ENCODE results near the gene FMO5. TPM values are rescaled to one million over a fixed set of nuclear protein-coding genes. Genes with fewer than 3 reads are reported as not detected.

The FMO5 gene
- polyA plus RNA-seq, 1 donor (not counting 4 experiments of a cell fraction or from before 2014, with no cell fraction given) = 0.31 TPM

DNA sequence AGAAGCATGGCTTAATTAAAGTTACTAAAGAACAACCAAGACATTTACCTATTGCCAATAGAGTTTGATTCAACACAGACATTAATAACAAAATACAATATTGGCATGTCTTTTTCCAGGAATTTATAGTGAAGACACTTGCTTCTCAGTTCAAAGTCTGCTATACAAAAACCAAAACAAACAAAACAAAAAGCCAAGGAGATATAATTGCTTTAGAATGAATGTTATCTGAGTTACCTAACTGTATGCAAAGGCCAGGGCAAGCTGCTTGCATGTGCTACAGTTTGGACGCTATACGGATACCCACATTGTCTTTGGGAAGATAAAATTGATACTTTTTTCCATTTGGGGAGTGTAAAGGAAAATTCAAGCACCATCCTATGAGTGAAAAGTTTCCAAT is 13.6 kb downstream of the FMO5 start:
- Histone ChIP-seq H3K79me2 (ENCODE audit: control insufficient read depth, insufficient read depth, low read length) (no peaks in the 10 kb centered on the region), H3K27ac (ENCODE audit: control insufficient read depth, insufficient read depth, low read length) (no peak overlapping the region), H3K27me3 (ENCODE audit: control insufficient read depth, extremely low read depth, insufficient read depth, low read length) (no peaks in the 10 kb centered on the region), H3K4me1 (ENCODE audit: control insufficient read depth, extremely low read depth, insufficient read depth, low read length) (no peaks in the 10 kb centered on the region), H3K9me1 (ENCODE audit: control insufficient read depth, extremely low read depth, insufficient read depth, low read length) (no peaks in the 10 kb centered on the region), H3K36me3 (ENCODE audit: control insufficient read depth in 2 of 2, extremely low read depth in 1 of 2, insufficient read depth in 2 of 2, low read length in 2 of 2) (no peaks in the 10 kb centered on the region), H3K4me3 (ENCODE audit: control insufficient read depth in 2 of 3, extremely low read depth in 1 of 3, insufficient read depth in 2 of 3, low read depth in 1 of 3, low read length in 3 of 3) (no peak overlapping the region), H4K20me1 (ENCODE audit: control insufficient read depth, extremely low read depth, insufficient read depth, low read length) (no peaks in the 10 kb centered on the region), H3K9me3 (ENCODE audit: control insufficient read depth, low read depth, low read length) (no peaks in the 10 kb centered on the region), H3K4me2 (ENCODE audit: control insufficient read depth, extremely low read depth, insufficient read depth, low read depth, low read length) (no peak overlapping the region), H2AFZ (ENCODE audit: control insufficient read depth, low read length) (no peak overlapping the region), H3K9ac (ENCODE audit: control insufficient read depth, extremely low read depth, insufficient read depth, low read length) (no peak overlapping the region)
- FAIRE-seq (no peak), DNase-seq (ENCODE audit: low read depth, low spot score) (no peak)
- dilution Hi-C loops (cut with MboI; ENCODE audit: extremely low pct_ligation_motif_present, low sequenced_read_pairs) = no loop called here
- TF ChIP-seq EZH2 (IDR thresholded peaks at IDR 0.05; ENCODE audit: low read length) = no peak
- TF ChIP-seq, protein P1, sequence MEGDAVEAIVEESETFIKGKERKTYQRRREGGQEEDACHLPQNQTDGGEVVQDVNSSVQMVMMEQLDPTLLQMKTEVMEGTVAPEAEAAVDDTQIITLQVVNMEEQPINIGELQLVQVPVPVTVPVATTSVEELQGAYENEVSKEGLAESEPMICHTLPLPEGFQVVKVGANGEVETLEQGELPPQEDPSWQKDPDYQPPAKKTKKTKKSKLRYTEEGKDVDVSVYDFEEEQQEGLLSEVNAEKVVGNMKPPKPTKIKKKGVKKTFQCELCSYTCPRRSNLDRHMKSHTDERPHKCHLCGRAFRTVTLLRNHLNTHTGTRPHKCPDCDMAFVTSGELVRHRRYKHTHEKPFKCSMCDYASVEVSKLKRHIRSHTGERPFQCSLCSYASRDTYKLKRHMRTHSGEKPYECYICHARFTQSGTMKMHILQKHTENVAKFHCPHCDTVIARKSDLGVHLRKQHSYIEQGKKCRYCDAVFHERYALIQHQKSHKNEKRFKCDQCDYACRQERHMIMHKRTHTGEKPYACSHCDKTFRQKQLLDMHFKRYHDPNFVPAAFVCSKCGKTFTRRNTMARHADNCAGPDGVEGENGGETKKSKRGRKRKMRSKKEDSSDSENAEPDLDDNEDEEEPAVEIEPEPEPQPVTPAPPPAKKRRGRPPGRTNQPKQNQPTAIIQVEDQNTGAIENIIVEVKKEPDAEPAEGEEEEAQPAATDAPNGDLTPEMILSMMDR (optimal IDR thresholded peaks at IDR 0.05 in 1 of 3, IDR thresholded peaks at IDR 0.05 in 1 of 3, conservative IDR thresholded peaks at IDR 0.05 in 1 of 3; ENCODE audit: extremely low read depth in 1 of 3, insufficient read depth in 2 of 3, low read length in 3 of 3) = no peak

- H3K9me3 ChIP-seq (ENCODE audit: control insufficient read depth, low read depth, low read length) = no peaks in the 10 kb centered on the region
- no peak overlapping the region for H3K4me3 ChIP-seq (ENCODE audit: control insufficient read depth in 2 of 3, extremely low read depth in 1 of 3, insufficient read depth in 2 of 3, low read depth in 1 of 3, low read length in 3 of 3)
- no peaks in the 10 kb centered on the region for H3K36me3 ChIP-seq (ENCODE audit: control insufficient read depth in 2 of 2, extremely low read depth in 1 of 2, insufficient read depth in 2 of 2, low read length in 2 of 2)
- no peak for TF ChIP-seq EZH2 (IDR thresholded peaks at IDR 0.05; ENCODE audit: low read length)
- TF ChIP-seq, protein P1 (optimal IDR thresholded peaks at IDR 0.05 in 1 of 3, IDR thresholded peaks at IDR 0.05 in 1 of 3, conservative IDR thresholded peaks at IDR 0.05 in 1 of 3; ENCODE audit: extremely low read depth in 1 of 3, insufficient read depth in 2 of 3, low read length in 3 of 3) = no peak
- DNase-seq (ENCODE audit: low read depth, low spot score) = no peak
- no peak overlapping the region for H3K9ac ChIP-seq (ENCODE audit: control insufficient read depth, extremely low read depth, insufficient read depth, low read length)
- dilution Hi-C loops (cut with MboI; ENCODE audit: extremely low pct_ligation_motif_present, low sequenced_read_pairs) = no loop called here
- no peak overlapping the region for H2AFZ ChIP-seq (ENCODE audit: control insufficient read depth, low read length)
- H3K27me3 ChIP-seq (ENCODE audit: control insufficient read depth, extremely low read depth, insufficient read depth, low read length) = no peaks in the 10 kb centered on the region
- H3K9me1 ChIP-seq (ENCODE audit: control insufficient read depth, extremely low read depth, insufficient read depth, low read length) = no peaks in the 10 kb centered on the region
- H3K27ac ChIP-seq (ENCODE audit: control insufficient read depth, insufficient read depth, low read length) = no peak overlapping the region
- no peaks in the 10 kb centered on the region for H3K79me2 ChIP-seq (ENCODE audit: control insufficient read depth, insufficient read depth, low read length)
- no peak overlapping the region for H3K4me2 ChIP-seq (ENCODE audit: control insufficient read depth, extremely low read depth, insufficient read depth, low read depth, low read length)
- H4K20me1 ChIP-seq (ENCODE audit: control insufficient read depth, extremely low read depth, insufficient read depth, low read length) = no peaks in the 10 kb centered on the region
- H3K4me1 ChIP-seq (ENCODE audit: control insufficient read depth, extremely low read depth, insufficient read depth, low read length) = no peaks in the 10 kb centered on the region
- FAIRE-seq = no peak
Measured at GRCh38 chr1:147210987-147211386, 14.2 kb downstream of the FMO5 start.

Data from keratinocyte (primary cell).